D721Med (cell line): ENCODE data around the gene ASTN1.

Experiments used
- DNase-seq: peaks from one replicate; pipeline ENCODE4 v3.0.0; 2011; ENCODE audit warnings: low spot score; ENCODE audit not compliant: insufficient read length
- FAIRE-seq: peaks from 2 replicates; lab custom pipeline; 2011; peaks lifted over from hg19 to GRCh38; lab: Jason Lieb, UNC
- CTCF ChIP-seq: IDR thresholded peaks from 2 replicates; pipeline ENCODE4 v1.5.1; 2012; ENCODE audit warnings: mild to moderate bottlenecking, control low read depth; ENCODE audit not compliant: insufficient read depth; ENCODE audit errors: missing control alignments

The ASTN1 gene

GRCh38 chr1:177131723-177132122 lies 32.8 kb downstream of the ASTN1 start:
- TF ChIP-seq CTCF, result no peak
- DNase-seq, result no peak
- no peak for FAIRE-seq

- no peak for TF ChIP-seq CTCF
- DNase-seq (no peak), FAIRE-seq (no peak)
Observed at GRCh38 chr1:177130451-177130945, 34.0 kb downstream of the ASTN1 start.

GRCh38 chr1:177128665-177129281 lies 35.7 kb downstream of the ASTN1 start:
- FAIRE-seq, result no peak
- no peak for TF ChIP-seq CTCF
- DNase-seq, result no peak

GRCh38 chr1:177126267-177126666 lies 38.2 kb downstream of the ASTN1 start:
- TF ChIP-seq CTCF, result no peak
- FAIRE-seq (no peak), DNase-seq (no peak)

GRCh38 chr1:177124577-177125278 lies 39.8 kb downstream of the ASTN1 start:
- FAIRE-seq, result peak; percentile 41
- no peak for TF ChIP-seq CTCF
- no peak for DNase-seq

GRCh38 chr1:177122461-177123251 lies 41.9 kb downstream of the ASTN1 start:
- FAIRE-seq, result no peak
- no peak for TF ChIP-seq CTCF
- DNase-seq, result no peak
